Measurements from ENCODE around the gene PTGR3. TPM values are rescaled to one million over a fixed set of nuclear protein-coding genes. Genes with fewer than 3 reads are reported as not detected.

PTGR3 gene
- total RNA-seq, 1 donor from 2014 or later, result 6.6 TPM

DNA sequence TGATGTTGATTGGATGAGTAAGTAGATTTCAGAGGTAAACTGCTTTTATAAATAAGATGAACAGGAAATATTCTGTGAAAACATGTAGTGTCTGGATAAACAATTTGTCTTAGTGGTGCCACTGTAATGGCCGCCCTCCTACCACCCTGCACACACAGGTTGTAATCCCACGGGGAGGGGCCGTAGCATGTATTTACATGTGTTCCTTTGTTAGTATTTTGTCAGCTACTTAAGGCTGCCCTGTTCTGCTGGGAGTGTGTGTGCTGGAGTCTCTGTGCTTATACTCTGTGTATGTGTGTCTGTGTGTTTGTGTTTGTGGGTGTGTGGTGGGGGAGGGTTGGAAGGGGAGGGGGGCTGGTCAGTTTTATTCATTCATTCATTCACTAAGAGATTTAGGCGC lies 6.7 kb upstream of the PTGR3 start:
- Histone ChIP-seq H3K36me3 (ENCODE audit: control insufficient read depth, insufficient read depth, low read length) (no peaks in the 10 kb centered on the region), H3K4me3 (ENCODE audit: low read depth, low read length) (no peak overlapping the region)

DNA sequence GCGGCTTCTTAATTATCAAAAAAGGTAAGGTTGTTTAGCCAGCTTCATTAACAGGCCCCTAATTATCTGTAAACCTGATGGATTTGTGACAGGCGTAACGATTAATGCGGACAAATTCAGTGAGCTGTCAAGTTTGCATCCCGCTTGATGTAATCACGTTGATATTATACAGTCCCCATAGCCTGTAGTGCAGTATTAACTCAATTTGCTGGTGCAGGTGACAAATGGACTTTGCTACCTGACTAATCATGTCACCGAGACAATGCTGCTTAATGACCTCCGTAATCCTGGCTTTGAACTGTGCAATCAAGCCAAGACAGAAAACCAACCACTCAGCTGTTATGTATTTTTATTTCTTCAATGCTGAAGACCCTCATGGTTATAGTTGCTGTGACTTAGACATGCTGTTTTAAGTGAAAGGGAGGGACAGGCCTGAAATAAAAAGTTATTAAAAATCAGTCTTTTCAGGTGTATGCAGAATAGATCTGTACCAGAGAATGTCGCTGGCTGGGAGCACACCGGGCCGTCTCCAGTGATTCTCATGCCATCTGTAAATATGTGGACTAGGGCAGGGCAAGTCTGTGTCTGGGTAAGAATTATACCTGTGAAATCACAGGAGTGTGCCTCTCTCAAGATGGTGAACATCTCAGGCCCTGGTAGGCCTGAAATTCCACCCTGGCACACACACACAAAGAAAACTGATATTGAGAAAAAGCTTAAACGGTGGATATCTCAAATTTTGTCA lies 6.0 kb upstream of the PTGR3 start:
- TF ChIP-seq, protein P1, sequence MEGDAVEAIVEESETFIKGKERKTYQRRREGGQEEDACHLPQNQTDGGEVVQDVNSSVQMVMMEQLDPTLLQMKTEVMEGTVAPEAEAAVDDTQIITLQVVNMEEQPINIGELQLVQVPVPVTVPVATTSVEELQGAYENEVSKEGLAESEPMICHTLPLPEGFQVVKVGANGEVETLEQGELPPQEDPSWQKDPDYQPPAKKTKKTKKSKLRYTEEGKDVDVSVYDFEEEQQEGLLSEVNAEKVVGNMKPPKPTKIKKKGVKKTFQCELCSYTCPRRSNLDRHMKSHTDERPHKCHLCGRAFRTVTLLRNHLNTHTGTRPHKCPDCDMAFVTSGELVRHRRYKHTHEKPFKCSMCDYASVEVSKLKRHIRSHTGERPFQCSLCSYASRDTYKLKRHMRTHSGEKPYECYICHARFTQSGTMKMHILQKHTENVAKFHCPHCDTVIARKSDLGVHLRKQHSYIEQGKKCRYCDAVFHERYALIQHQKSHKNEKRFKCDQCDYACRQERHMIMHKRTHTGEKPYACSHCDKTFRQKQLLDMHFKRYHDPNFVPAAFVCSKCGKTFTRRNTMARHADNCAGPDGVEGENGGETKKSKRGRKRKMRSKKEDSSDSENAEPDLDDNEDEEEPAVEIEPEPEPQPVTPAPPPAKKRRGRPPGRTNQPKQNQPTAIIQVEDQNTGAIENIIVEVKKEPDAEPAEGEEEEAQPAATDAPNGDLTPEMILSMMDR (IDR thresholded peaks at IDR 0.05; ENCODE audit: insufficient read depth, low read length, poor library complexity, severe bottlenecking), result no peak
- Histone ChIP-seq H3K36me3 (ENCODE audit: control insufficient read depth, insufficient read depth, low read length) (no peaks in the 10 kb centered on the region), H3K4me3 (ENCODE audit: low read depth, low read length) (no peak overlapping the region), H3K27me3 (ENCODE audit: control insufficient read depth, insufficient read depth, low read length) (no peaks in the 10 kb centered on the region)
- no peak for DNase-seq (ENCODE audit: low read depth)

More for the DNA sequence above, 6.7 kb upstream of the PTGR3 start:
- TF ChIP-seq, protein P1 (IDR thresholded peaks at IDR 0.05; ENCODE audit: insufficient read depth, low read length, poor library complexity, severe bottlenecking), result no peak
- DNase-seq (ENCODE audit: low read depth), result no peak
- no peaks in the 10 kb centered on the region for H3K27me3 ChIP-seq (ENCODE audit: control insufficient read depth, insufficient read depth, low read length)

DNA sequence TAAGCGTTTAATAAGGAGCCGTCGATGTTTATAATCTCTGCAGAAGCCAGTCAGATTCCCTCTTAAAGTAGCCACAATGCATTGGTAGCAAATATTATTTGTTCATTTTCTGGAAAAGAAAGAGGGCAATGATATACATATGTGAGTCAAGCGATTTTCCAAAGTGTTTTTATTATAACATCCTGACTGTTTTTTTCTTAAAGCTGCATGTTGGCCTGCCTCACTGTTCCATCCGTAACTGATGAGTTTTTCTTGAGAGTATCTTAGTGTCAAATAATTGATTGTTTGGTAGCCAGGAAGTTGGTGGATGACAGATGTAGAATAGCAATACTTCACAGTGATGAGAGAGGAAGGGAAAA lies 5.4 kb upstream of the PTGR3 start:
- TF ChIP-seq, protein P1 (IDR thresholded peaks at IDR 0.05; ENCODE audit: insufficient read depth, low read length, poor library complexity, severe bottlenecking), result no peak
- DNase-seq (ENCODE audit: low read depth), result no peak
- H3K4me3 ChIP-seq (ENCODE audit: low read depth, low read length), result no peak overlapping the region
- H3K36me3 ChIP-seq (ENCODE audit: control insufficient read depth, insufficient read depth, low read length), result no peaks in the 10 kb centered on the region
- H3K27me3 ChIP-seq (ENCODE audit: control insufficient read depth, insufficient read depth, low read length), result no peaks in the 10 kb centered on the region

DNA sequence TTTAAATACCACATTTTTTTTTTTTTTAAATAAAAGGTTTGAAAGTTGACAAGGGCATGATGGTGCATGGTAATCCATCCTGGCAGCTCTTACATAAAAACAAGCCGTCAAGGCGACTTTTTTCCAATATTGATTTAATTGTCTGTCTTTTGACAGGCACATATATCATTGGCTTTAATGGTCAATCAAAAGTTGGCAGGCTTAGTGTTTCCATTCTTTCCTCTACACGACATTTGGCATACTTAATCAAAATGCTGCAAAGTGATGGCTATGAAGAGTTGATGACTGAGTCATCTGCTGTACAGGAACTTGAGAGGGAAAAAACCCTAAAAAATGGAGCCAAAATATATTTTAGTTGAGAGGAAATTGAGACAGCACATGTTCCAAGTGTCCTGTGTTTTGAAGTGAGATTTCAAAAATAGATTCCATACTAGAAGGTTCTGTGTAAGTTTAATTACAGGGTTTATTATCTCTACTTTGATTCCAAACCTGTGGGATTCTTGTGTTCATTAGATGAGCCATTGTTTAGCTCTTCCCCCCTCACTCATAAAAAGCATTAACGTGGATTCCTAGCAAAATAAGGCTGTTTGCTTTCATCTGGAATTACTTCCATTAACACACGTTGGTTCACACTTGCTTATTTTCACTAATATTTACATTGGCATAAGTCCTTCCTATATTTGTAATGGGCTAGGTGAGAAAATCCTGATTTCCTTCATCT lies 4.8 kb upstream of the PTGR3 start:
- no peak for DNase-seq (ENCODE audit: low read depth)
- no peak overlapping the region for H3K4me3 ChIP-seq (ENCODE audit: low read depth, low read length)
- TF ChIP-seq, protein P1 (IDR thresholded peaks at IDR 0.05; ENCODE audit: insufficient read depth, low read length, poor library complexity, severe bottlenecking), result no peak

DNA sequence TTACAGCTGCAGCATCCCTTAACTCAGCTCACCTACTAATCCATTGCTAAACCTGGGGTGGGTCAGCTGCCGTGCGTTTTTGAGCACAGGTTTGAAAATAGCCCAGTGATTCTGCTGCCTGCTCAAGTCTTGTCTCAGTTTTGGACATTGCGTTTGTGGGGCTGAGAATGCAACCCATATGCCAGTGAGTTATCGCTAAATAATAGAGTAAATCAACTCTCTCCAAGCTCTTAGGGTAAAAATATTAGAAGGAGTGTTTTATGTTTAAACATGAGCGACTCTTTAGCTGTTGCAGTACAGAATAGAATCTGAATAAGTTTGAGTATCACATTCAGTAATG lies 3.8 kb upstream of the PTGR3 start:
- no peaks in the 10 kb centered on the region for H3K36me3 ChIP-seq (ENCODE audit: control insufficient read depth, insufficient read depth, low read length)
- DNase-seq (ENCODE audit: low read depth), result no peak
- H3K4me3 ChIP-seq (ENCODE audit: low read depth, low read length), result peak overlapping the region; percentile 80
- TF ChIP-seq, protein P1 (IDR thresholded peaks at IDR 0.05; ENCODE audit: insufficient read depth, low read length, poor library complexity, severe bottlenecking), result no peak
- H3K27me3 ChIP-seq (ENCODE audit: control insufficient read depth, insufficient read depth, low read length), result no peaks in the 10 kb centered on the region

More for the DNA sequence above, 4.8 kb upstream of the PTGR3 start:
- Histone ChIP-seq H3K36me3 (ENCODE audit: control insufficient read depth, insufficient read depth, low read length) (no peaks in the 10 kb centered on the region), H3K27me3 (ENCODE audit: control insufficient read depth, insufficient read depth, low read length) (no peaks in the 10 kb centered on the region)
